K562 treated with DMSO at 1 percent for 48 hours (cell line): ENCODE data around the gene ZNF275. TPM values are rescaled to one million over a fixed set of nuclear protein-coding genes. Genes with fewer than 3 reads are reported as not detected.

Experiments
- total RNA-seq: library from RNA; unstranded; fragments of 300-600 nt; gene quantifications from 2 replicates; pipeline ENCODE4 v1.2.3, GENCODE V29; 2022; ENCODE audit warnings: low replicate concordance; ENCODE audit errors: extremely low read depth

ZNF275 gene, protein sequence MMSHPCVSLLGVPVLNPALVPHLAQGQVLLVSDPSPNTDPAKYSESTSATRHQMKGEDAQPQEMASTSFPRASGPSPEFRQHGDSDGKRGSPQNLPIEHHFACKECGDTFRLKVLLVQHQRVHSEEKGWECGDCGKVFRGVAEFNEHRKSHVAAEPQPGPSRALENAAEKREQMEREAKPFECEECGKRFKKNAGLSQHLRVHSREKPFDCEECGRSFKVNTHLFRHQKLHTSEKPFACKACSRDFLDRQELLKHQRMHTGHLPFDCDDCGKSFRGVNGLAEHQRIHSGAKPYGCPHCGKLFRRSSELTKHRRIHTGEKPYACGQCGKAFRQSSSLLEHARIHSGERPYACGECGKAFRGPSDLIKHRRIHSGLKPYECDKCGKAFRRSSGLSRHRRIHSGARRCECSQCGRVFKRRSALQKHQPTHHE
- not detected in 2 replicates for total RNA-seq

DNA sequence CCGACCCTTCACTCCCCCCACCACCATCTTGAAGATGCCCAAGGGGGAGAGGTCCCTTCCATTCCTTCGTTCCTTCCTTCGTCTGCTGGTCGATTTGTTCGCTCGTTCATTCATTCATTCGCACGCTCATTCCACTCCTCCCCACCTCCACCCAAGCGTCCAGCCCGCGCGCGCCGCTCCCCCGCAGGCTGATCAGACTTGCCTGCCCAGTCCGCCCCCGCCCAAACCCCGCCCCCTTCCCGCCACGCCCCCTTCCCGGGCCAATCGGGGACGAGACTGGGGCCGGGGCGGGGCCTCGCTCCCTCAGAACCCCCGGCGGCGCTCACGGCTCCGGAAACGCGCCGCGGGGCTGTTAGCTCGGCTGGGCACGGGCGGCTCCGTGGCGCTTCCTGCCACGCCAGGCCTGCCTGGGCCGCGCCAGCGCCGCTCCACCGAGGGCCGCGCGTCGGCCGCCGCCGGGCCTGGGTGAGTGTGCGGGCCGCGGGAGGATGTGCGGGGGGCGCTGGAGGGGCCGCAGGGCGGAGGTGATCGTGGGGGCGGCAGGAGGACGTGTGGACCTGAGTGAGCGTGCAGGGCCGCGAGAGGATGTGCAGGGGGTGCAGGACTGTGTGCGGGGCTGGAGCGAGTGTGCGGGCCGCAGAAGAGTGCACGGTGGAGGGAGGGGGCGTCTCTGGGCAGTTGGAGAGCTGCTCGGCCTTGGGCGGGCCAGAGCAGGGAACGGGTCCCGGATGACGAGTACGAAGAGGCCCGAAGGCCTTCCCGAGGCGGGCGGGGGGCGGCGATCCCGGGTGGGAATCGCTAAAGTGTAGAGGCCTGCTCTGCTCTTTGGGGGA lies at the start of gene ZNF275:
Gene ZNF275 (plus strand): TSS at position 333 of the 833 bp plus-strand sequence. CDS start 2,527 bp downstream, outside the sequence.

DNA sequence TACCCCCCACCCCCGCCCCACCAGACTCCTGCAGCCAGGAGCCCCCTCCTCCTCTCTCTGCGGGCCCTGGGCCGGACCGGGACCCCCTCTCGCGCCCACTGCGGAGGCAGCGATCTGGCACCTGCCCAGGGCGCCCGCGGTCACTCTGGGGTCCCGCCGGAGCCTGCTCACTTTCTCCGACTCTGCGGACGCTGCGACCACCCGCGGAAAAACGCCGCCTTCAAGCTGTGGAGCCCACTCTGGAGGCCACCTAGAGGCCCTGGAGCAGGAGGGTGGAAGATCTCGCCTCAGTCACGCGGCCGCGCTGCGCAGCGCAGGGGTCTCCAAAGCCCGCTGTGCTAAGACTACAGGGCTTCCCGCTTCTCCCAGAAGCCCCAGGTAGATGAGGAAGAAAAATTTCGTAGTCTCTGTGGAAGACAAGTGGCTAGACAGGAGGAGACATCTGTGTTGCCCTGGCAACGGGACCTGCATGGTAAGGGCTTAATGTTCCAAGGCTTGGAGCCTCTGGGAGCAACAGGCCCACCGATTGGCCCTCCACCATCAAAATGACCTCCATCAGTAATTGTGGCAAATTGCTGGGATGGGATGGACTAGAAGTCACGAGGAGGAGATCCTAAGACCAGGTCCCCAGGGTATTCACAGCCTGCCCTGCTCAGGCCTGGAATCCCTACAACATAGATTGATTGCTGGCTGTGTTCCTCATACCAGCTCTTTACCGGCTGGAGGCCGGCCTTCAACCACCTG lies 12.4 kb upstream of the ZNF275 start, which contains the start of gene PNMA6F:
Gene PNMA6F (minus strand): TSS at position 387 of the 744 bp plus-strand sequence. CDS start 1,093 bp downstream, outside the sequence.

DNA sequence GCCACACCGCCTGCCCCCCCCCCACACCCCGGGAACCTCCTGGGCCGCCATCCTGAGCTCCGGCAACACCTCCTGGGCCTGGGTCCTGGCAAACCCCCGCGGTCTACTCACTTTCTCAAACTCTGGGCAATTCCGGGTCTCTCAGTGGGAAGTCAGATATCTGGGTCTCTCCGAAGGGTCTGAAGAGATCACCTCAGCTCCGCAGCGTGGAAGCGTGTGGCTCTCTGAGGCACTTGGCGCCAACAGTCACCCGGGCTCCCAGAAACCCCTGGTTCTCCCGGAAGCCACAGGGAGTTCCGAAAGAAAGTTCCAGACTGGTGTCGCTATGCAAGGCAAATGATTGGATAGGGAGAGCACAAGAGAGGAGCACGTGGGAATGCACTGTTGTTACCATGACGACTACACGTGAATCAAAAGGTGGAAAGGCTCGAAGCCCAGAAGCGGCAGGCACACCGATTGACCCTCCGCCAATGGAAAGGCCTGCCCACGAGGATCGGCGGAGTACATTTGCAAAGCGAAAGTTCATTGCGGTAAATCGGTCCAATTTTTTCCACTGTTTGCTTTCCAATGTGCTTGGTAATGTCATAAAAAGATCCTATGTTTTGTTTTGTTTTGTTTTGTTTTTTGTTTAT lies 67.3 kb downstream of the ZNF275 start, which contains the start of gene PNMA6E:
Gene PNMA6E (minus strand): TSS at position 218 of the 632 bp plus-strand sequence. CDS start 2,501 bp downstream, outside the sequence.

Other genes with a start within 250 kb of the ZNF275 start
- gene MAGEA1, start 154.9 kb upstream of the ZNF275 start, total RNA-seq: not detected in 2 replicates
- not detected in 2 replicates for gene PNMA6F, start 12.4 kb upstream of the ZNF275 start, total RNA-seq
- not detected in 2 replicates for gene PNMA6E, start 67.2 kb downstream of the ZNF275 start, total RNA-seq
- gene ZFP92, start 77.3 kb downstream of the ZNF275 start, total RNA-seq: not detected in 2 replicates
- not detected in 2 replicates for gene TREX2, start 111.9 kb downstream of the ZNF275 start, total RNA-seq
- gene HAUS7, start 136.4 kb downstream of the ZNF275 start, total RNA-seq: not detected in 2 replicates
- gene BGN, start 160.8 kb downstream of the ZNF275 start, total RNA-seq: not detected in 2 replicates
- not detected in 2 replicates for gene ATP2B3, start 183.5 kb downstream of the ZNF275 start, total RNA-seq